LNCaP clone FGC (cell line): ENCODE measurements around the gene OPRD1.

Experiments
- DNase-seq: peaks from one replicate; pipeline ENCODE4 v3.0.0-alpha.2; 2011; ENCODE audit warnings: low read depth
- H3K4me3 ChIP-seq: 2 replicates; pipeline ENCODE4 v1.5.1; 2011; ENCODE audit warnings: mild to moderate bottlenecking, low read depth, low read length, control low read depth
- TF ChIP-seq, protein P1 (sequence below): IDR thresholded peaks from 2 replicates; pipeline ENCODE4 v1.5.1; 2012; ENCODE audit warnings: mild to moderate bottlenecking; ENCODE audit not compliant: control insufficient read depth, insufficient read depth; ENCODE audit errors: extremely low read depth

Gene OPRD1

DNA sequence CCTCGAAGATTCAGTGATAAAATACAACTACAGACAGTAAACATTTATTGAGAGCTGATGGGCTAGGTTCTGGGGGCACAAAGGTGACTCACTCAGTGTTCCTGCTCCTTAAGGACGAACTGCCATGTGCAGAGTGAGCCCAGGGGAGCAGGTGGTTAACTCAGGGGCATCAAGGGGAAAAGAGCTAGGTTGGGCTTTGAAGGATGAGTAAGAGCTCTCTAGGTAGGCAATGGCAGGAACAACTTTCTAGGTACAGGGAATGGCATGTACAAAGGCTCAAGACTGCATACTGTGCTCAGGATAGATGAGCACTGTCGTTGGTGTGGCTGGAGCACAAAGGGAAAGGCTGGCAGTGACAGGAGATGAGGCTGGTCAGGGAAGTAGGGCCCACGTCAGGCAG is 85.8 kb downstream of the OPRD1 start:
- no peak for DNase-seq
- TF ChIP-seq, protein P1, sequence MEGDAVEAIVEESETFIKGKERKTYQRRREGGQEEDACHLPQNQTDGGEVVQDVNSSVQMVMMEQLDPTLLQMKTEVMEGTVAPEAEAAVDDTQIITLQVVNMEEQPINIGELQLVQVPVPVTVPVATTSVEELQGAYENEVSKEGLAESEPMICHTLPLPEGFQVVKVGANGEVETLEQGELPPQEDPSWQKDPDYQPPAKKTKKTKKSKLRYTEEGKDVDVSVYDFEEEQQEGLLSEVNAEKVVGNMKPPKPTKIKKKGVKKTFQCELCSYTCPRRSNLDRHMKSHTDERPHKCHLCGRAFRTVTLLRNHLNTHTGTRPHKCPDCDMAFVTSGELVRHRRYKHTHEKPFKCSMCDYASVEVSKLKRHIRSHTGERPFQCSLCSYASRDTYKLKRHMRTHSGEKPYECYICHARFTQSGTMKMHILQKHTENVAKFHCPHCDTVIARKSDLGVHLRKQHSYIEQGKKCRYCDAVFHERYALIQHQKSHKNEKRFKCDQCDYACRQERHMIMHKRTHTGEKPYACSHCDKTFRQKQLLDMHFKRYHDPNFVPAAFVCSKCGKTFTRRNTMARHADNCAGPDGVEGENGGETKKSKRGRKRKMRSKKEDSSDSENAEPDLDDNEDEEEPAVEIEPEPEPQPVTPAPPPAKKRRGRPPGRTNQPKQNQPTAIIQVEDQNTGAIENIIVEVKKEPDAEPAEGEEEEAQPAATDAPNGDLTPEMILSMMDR = no peak

DNA sequence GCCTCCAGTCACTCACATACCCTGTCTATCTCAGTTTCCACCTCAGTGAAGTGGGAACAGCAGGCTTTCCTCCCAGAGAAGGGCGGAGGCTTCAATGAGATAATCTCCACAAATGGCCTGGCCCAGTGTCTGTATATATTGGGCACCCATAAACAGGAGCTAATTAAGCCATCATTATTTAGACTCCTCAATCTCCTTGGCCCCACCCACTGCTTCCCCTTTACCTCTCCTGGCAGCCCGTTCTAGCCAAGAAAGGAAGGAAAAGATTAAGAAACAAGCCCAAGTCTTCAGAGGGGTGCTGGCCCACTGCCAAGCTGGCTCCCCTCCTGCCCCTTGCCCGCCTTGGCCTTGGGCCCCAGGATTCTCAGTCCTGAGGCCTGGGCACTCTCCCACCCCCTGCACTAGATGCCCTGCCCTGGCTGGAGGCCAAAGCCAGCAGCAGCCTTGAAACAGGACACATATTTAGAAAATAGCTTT is 86.5 kb downstream of the OPRD1 start:
- TF ChIP-seq, protein P1 = no peak
- no peak overlapping the region for H3K4me3 ChIP-seq
- DNase-seq = no peak

More for the DNA sequence above, 85.8 kb downstream of the OPRD1 start:
- H3K4me3 ChIP-seq = no peak overlapping the region

DNA sequence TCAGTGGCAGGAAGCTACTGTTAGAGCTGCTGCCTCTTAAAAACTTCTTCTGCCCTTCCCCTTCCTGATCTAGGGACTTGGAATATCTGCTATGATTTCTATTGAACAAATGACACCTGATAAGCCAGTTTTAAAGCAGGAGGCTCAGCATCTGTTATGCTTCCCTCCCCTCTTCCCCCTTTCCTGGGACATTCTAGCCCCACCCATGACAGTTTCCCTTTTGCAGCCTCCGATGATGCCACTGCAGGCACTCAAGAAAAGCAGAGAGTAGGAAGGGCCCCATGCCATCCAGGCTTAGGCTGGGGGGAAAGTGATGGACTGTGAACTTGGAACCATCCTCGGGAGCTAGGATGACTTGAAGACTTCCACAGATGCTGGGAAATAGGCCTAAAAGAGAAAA is 87.3 kb downstream of the OPRD1 start:
- DNase-seq = no peak
- TF ChIP-seq, protein P1 = no peak
- no peak overlapping the region for H3K4me3 ChIP-seq

DNA sequence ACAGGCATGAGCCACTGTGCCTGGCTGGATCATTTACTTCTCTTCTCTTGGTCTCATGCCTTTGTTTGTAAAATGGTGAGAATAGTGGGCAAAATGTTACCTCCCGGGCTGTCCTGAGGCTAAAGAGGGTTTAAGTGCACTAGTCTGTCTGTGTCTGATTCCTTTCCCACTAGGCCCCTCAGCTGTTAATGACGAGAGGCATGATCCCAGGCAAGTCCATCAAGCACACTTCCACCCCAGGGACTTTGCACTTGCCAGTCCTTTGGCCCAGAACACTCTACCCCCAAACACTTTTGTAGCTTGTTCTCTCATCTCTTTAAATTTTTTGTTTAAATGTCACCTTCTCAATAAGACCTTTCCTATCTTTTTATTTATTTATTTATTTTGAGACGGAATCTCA is 88.6 kb downstream of the OPRD1 start:
- TF ChIP-seq, protein P1 = no peak
- no peak overlapping the region for H3K4me3 ChIP-seq
- no peak for DNase-seq

DNA sequence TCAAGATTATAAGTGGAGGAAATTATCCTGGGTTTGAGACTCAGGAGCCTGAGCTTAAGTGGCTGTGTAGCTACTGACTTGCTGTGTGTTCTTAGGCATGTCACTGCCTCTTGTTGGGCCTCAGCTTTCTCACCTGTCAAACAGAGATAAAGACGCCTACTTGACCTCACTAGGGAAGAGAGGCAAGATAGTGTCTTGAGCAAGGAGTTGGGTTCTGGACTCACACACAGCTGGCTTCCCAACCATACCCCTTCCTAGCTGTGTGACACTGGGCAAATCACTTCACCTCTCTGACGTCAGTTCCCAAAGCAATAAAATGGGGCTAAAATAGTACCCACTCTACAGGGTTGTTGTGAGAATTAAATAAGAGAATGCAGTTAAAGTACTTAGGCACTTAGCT is 90.8 kb downstream of the OPRD1 start:
- TF ChIP-seq, protein P1 = no peak
- H3K4me3 ChIP-seq = no peak overlapping the region
- no peak for DNase-seq

DNA sequence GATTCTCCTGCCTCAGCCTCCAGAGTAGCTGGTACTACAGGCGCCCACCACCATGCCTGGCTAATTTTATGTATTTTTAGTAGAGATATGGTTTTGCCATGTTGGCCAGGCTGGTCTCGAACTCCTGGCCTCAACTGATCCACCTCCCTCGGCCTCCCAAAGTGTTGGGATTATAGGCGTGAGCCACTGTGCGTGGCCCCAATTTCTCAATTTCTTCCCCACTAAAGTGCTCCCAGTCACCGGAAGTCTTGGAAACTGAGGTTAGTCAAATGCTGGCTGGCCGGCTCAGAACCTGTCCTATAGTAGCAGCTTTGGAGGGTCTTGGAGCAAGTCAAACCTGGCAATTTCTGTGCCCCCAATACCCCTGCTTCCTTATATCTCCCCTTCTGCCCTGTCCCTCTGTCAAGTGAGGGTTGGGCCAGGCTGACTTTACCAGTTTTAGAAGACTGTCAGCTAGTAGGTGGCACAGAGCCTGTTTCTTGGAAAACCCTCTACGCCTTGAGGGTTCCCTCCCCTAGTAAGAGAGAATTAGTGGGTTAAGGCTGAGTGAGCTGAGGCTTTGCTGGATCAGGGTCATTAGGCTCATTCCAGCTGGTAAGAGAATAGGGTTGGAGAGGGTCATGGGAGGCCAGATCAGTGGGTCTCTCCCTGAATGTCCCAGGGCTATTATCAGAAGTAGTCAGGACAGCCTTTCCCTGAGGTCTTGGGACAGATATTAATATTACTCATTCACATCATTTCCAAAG is 94.1 kb downstream of the OPRD1 start:
- no peak overlapping the region for H3K4me3 ChIP-seq
- TF ChIP-seq, protein P1 = no peak
- no peak for DNase-seq

DNA sequence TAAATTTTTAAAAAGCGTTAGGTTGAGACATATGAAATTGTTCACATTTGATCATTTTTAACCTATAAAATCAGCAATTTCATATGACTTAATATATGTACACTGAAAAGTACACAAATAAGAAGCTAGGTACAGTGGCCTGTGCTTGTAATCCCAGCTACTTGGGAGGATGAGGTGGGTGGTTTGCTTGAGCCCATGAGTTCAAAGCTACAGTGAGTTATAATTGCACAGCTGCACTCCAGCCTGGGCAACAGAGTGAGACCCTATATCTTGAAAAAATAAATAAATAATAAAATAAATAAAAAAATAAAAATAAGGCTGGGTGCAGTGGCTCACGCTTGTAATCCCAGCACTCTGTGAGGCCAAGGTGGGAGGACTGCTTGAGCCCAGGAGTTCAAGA is 97.2 kb downstream of the OPRD1 start:
- TF ChIP-seq, protein P1 = no peak
- DNase-seq = no peak

More for the DNA sequence above, 97.2 kb downstream of the OPRD1 start:
- H3K4me3 ChIP-seq = no peak overlapping the region
